ENCODE data around the gene MUC6.

DNA sequence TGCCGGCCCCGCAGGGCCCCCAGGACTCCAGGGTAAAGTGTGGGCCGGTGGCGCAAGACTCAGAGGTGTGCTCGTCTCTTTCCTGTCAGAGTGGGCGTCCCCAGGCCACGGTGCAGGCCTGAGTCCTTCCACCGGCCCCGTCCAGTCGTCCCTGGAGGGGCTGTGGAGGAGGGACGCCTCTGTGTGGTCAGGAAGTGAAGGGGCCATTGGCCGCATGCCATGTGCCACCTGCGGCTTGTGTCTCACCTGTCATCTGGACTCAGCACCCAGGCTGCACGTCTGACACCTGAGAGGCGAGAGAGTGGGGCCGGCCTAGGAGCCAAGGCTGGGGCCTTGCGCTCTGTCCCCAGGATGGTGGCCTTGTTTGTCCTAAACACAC is 25.2 kb downstream of the MUC6 start:
- TF ChIP-seq, protein P1, sequence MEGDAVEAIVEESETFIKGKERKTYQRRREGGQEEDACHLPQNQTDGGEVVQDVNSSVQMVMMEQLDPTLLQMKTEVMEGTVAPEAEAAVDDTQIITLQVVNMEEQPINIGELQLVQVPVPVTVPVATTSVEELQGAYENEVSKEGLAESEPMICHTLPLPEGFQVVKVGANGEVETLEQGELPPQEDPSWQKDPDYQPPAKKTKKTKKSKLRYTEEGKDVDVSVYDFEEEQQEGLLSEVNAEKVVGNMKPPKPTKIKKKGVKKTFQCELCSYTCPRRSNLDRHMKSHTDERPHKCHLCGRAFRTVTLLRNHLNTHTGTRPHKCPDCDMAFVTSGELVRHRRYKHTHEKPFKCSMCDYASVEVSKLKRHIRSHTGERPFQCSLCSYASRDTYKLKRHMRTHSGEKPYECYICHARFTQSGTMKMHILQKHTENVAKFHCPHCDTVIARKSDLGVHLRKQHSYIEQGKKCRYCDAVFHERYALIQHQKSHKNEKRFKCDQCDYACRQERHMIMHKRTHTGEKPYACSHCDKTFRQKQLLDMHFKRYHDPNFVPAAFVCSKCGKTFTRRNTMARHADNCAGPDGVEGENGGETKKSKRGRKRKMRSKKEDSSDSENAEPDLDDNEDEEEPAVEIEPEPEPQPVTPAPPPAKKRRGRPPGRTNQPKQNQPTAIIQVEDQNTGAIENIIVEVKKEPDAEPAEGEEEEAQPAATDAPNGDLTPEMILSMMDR (IDR thresholded peaks at IDR 0.05 in 4 of 5, conservative IDR thresholded peaks at IDR 0.05 in 1 of 5): no peak
- TF ChIP-seq POLR2A (IDR thresholded peaks at IDR 0.05): no peak
